HG03159 (cell line): ENCODE data around the gene KCNJ5.

Source experiments
- ATAC-seq: cut with Tn5 transposase; IDR thresholded peaks from one replicate; pipeline ENCODE4 v1.9.1; 2021; ENCODE audit warnings: mild to moderate bottlenecking, moderate library complexity; ENCODE audit not compliant: unreplicated experiment

The KCNJ5 gene

DNA sequence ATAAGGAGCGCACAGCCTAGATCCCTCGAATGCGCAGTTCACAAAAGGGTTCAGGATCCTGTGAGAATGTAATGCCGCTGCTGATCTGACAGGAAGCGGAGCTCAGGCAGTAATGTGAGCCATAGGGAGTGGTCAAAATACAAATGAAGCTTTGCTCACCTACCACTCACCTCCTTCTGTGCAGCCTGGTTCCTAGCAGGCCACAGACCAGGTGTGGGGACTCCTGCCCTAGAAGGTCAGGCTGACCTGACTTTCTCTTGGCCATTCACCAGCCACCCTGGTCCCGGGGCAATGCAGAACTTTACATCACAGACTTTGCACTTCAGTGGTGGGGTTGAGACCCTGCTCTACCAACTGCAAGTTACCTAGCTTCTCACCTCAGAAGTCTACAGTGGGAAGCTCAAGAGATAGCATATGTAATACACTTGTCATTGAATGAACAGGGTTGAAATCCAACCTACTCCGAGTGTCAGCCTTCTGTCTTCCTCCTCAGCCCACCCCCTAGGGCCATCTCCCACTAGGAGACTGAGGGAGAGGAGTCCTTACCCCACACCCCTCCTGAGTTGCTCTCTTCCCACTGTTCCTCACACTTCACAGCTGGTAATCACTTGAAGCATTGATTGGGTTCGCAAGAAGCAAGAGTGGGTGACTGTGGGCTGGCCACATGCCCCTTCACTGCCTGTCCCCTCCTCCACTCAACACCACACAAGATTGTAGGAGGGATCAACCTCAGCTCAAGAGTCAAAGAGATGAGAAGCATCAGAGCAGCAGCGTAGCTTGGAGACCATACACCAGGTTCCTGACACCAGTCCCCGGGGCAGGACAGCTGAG, 22.1 kb upstream of the KCNJ5 start:
- no peak for ATAC-seq

DNA sequence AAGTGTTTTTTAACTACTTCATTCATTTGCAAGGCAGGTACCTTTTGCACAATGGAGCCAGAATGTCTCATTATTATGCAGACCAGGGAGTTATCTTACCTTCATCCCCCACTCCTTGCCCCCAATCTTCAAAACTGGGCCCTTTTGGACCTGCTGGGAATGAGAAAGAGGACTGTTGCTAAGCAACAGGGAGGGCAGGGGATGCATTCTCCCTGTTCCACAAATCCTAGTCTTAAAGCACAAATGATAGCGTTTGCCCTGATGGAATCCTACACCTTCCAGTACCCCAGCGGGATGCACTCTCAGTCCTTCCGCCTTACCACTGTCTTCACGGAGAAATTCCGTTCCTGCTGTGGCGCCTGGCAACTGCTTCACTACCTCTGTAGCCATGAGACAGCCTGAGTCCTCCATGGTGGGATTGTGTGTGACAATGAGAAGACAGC, 20.0 kb upstream of the KCNJ5 start:
- no peak for ATAC-seq

DNA sequence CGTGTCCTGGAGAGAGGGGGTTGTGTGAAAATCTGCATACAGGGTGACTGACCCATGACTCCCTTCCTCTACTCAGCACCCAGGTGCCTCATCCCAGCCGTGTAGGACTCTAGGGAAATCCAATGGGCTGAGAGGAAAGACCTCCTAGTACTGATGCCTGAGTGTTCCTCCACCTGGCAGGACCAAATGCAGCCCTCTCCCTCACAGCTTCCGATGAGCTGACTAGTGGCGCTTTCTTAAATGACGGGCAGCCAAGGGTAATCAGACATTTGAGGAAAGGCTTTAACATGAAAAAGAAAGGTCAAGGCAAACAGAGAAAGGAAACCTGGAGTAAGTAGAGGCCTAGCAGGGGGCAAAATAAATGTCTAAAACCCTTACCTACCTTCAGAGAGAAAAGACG, 19.1 kb upstream of the KCNJ5 start:
- no peak for ATAC-seq

DNA sequence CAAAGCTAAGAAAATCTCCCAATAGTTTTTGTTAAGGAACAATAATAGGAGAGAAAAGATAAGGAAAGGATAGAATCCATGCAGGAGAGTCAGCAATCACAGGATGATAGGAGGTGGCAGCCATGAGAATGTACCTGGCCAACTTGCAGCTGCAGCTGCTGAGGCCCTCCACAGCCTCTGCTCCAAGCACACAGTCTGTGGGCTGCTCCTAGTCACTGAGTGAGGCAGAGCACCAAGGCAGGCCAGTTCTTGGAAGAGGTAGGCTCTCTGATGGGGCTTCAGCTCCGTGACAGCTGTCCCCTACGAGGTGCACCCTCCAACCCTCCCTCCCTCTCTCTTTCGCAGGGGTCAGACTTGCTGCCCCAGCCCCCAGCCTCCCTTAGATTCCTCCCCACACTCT, 18.6 kb upstream of the KCNJ5 start:
- ATAC-seq, result no peak

DNA sequence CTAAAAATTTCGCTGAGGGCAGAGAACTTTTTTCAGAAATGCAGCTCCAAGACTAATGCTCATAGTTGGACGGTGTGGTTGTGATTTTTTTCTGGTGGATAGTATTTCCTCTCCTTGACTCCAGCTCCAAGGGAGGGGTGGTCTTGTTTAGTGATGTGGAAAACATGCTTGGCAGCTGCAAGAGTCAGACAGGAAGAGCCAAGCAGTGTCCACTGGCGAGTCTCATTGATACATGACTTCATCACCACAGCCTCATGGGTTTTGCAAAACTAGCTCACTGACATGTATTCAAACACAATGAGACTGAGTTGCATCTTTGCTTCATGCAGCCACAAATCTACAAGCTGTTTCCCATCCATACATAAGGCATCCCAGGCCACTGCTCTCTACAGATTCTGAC, 16.7 kb upstream of the KCNJ5 start:
- ATAC-seq, result no peak

DNA sequence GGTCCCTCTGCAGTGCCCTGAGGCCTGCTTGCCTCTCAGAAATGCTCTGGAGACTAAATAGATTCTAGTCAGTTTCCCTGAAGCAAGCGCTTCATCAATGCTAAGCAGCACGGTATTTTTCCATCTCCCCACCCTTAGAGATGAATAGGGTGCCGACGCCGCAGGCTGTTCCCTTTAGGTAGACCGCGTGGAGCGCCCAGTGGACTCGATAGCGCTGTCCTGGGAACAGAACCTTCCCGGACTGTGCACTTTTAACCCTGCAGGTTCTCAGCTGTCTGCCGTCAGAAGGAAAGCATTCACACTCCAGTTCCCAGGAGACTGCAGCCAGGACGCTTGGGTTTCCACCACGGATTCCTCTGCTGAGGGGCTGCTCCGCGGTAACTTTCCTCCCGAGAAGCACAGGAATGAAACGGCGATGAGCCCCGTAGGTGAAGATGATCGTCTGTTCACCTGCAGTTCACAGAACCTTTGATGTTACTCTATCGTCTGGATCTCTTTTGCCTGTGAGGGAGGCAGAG, 15.0 kb upstream of the KCNJ5 start:
- no peak for ATAC-seq

DNA sequence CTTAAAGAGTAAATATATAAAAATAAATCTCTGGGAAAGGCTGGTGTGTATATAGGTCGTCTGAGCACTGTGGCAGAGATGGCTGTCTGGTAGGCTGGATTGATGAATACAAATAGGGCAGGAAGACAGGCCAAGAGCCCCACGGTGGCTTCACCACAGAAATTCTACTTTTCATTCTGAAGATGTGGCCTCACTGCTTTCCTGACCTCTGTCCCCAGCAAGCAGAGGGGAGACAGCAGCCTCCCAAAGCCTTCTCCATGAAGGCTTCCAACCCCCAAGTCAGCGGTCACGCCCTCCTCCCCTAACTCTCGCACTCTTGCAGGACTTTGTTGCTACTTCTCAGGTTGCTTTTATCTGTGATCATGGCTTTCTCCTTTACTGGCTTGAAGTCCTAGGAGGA, 13.4 kb upstream of the KCNJ5 start:
- no peak for ATAC-seq

DNA sequence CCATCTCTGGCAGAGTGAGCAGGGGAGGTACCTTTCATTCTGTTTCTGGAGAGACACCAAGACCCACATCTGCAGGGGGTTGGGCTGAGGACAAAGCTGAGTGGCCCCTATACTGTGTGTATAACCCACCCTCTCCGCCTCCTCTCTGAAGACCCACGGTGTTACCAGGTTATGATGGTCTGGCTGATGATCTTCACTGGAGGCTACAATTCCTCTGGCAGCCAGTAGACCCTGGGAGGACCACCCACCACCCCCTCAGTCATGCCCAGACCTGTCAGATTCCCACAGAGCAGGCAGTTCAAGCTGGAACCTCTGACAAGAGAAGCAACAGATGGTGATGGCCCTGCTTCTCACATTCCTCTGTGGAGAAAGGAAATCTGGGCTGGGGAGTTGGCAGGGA, 12.7 kb upstream of the KCNJ5 start:
- ATAC-seq, result no peak

DNA sequence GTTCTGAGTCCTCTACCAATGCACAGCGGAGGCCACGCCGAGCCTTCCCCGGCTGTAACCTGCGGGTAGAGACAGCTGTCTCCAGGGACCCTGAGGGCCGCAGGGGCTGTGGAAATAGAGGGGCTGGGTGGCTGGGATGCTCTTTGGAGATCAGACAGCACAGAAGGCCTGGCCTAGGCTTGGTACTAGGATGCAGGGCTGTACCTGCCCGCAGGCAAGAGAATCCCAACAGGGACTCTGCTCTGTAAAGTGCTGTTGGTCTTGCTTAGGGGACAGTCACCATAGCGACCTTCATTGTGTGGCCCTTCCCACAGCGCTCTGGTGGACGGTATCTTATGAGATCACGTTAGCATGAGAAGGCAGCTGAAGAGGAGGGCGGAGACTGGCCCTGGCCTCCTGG, 11.3 kb upstream of the KCNJ5 start:
- ATAC-seq, result no peak

DNA sequence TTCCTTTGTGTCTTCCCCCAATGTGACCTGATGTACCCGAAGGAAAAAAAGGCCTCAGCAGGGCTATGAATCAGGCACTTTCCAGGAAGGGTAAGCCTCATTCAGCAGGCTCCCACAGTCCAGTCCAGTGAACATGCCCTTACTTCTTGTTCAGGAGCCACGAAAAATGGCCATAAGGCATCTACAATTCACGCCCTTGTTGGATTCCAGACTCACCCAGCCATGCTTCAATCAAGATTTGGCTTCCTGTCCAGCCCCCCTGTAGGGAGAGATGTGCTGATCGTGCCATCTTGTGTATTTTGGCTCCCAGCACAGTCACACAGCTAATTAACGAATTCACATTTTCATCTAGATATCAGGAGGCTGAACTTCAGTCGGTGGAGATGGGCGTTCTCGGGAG, 9.9 kb upstream of the KCNJ5 start:
- no peak for ATAC-seq

DNA sequence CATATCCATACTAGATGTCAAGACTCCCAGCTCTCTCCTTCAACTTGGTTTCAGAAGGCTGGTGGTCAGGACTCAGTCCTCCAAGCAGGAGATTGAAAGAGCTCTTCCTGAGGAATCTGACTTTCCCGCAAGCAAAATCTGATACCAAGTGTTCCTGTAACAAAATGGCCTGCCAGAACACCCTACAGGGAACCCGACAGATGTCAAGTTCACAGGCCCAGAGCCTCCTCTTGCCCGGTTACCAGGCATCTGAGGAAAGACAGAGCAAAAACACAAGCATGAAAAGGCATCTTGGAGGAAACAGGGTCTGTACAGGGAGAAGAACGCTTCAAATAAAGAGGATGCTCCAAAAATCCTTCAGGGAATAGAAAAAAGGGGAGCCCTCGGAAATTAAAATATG, 8.7 kb upstream of the KCNJ5 start:
- no peak for ATAC-seq

DNA sequence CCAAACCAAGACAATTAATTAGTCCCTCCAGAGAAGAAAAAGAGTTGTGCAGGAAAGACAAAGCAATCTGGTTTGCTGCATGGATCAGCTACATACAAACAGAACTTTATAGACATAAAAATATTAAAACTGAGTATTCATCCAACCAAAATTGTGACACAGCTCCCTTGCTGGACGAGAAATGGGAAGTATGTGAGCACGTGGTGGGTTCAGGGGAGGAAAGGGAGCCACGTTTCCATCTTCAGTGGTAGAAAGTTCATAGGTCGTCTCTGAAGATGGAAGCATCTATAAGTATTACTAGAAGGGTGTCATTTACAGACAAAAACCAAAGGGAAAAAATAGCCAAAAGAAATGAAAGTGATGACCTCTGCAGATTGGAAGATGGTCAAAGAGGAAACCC, 7.1 kb upstream of the KCNJ5 start:
- no peak for ATAC-seq

DNA sequence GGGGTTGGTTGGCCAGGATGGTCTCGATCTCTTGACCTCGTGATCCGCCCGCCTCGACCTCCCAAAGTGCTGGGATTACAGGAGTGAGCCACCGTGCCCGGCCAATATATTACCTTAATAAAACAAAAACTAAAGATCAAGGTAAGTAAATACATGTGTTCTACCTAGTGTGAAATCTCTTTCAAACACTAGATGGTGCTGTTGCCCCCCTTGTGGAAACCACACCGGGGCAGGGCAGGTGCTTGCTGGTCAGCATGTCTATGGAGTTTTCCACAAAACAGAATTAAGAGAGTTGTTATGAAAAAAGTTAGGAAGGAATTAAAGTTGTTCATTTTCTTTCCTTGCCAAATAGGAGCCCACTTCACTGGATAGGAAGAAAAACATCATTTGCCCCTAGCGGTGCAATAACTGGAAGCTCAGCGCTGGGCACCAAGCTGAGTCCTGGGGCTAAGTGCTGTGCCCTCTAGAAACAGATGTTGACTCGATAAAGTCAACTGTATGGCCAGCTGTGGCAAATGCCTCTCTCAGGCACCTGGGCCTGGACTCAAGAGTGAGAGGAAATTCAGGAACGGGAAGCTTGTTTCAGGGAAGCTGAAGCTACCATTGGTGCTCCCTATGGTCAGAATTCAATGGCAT, 6.3 kb upstream of the KCNJ5 start:
- peak; percentile 90 for ATAC-seq

DNA sequence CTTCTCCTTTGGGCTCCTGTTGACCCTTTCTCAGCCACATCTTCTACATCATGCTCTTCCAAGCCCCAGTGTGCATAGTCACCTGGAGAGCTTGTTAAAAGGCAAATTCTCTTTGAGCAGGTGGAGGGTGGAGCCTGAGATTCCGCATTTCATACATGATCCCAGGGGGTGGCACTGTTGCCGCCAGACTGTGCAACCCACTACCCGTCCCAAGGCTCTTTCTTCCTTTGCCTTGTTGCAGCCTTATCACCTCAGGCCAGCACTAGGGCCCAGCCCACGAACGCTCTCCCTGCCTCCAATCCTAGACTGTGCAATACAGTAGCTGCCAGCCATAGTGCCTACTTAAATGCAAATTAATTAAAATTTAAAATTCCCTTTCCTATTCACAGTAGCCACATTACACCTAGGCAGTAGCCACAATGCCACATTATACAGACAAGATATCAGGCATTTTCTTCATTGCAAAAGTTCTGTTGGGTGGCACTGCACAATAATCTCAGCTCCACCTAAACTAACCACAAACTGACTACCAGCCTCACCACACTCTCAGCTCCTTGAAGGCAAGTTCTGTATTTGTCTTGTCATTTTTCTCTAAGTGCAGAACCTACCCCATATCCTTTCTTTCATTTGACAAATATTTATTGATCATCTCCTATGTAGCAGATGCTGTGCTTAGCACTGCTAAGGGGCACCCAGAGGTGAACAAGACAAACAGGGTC, 4.6 kb upstream of the KCNJ5 start:
- no peak for ATAC-seq

DNA sequence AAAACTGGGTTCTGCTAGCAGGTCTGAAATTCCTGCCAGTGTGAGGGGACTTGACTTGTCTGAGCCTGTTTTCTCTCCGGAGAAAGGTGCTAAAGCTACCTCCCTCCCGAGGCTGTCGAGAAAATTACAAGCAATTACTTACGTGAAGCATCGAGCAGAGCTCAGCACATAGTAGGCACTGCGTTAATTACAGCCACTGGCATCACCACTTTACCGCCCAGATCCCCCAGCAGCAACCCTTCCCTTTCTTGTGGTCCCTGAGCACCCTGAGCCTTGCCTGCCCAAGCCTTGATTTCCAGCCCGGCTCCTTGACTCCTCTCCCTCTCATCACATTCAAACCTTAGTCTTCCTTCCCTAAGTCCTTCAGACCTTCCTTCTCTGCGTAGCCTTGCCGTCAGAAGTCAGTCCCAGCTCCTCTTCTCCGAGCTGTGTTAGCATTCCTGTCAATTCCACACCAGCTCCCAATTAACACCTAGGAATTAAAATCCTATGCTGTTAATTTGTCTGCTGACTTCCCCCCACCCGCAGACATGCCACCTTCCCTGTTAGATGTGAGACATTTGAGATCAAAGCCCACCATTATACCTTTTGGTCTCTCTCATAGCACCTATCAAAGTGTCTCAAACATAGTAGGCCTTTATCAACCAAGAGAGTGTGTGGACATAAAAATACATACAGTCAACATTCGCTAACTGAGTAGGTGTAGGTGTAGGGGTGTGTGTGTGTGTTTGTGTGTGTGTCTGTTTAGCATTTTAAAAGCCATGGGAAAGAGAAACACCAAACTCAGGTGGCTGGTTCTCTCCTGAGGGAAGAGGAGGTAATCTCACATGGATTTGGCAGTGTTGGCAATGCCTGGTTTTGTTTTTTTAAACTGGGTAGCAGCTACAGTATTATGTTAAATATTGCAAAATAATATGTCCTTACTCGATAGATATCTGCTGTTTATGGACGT, 2.8 kb upstream of the KCNJ5 start:
- ATAC-seq, result no peak

DNA sequence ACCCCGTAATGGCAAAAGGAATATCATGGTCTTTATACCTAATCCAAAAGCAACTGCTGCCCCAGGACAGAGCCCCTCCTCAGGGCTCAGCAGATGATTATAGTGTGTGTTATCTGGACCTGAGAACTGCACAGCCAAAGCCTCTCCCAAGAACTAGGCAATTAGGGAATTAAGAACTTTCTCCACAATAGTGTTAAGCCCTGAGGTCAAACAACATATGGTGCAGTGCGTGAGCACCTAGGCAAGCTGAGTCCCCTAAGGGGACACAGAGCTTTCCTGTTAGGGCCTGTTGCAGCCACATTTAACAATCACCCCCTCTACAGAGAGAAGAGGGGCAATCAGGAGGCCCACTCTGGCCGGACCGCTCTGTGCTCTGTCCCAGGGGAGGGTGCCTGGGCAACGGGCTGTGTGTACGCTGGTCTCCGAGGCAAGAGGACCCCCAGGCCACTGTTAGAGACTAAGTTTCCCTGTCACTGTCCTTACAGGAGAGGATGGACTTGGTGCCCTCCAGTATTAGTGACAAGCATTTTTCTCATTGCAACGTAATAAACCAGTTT, 1.4 kb upstream of the KCNJ5 start:
- ATAC-seq, result no peak

DNA sequence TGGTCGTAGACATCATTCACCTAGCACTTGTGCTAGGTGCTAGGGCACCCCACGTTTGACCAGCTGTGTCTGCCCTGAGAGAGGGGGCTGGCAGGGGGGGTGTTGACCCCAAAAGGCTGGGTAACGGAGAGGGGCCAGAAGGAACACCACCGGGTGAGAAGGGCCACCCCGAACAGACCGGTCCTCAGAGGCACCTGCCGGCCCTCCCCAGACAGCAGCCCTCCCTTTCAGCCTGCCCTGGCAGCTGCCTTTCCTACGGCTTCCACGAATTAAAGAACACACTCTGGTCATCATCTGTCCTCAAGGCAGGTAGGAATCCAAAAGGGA, 977 bp upstream of the KCNJ5 start:
- ATAC-seq, result no peak

DNA sequence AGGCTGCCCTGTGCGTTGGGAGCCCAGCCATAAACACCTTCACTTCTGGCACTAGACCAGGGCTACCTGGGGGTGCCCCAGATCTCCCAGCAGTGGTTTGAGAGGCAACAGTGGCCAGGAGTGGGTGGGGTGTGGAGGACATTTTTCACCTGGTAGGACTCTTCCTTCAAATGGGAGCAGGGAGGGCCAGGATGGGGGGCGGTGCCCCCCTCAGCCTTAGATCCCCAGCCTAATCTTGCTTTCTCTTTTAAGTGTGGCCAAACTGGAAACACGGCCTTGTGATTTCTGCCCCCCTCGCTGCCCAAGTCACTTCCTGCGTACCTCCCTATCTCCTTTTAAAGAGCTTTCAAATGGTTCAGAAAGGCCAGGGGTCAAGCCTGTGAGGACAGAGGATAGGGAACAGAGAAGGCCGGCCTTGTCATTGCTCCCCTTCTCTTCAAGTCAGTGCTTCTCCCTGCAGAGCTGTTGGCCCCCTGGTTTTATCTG, 800 bp downstream of the KCNJ5 start:
- ATAC-seq, result no peak

DNA sequence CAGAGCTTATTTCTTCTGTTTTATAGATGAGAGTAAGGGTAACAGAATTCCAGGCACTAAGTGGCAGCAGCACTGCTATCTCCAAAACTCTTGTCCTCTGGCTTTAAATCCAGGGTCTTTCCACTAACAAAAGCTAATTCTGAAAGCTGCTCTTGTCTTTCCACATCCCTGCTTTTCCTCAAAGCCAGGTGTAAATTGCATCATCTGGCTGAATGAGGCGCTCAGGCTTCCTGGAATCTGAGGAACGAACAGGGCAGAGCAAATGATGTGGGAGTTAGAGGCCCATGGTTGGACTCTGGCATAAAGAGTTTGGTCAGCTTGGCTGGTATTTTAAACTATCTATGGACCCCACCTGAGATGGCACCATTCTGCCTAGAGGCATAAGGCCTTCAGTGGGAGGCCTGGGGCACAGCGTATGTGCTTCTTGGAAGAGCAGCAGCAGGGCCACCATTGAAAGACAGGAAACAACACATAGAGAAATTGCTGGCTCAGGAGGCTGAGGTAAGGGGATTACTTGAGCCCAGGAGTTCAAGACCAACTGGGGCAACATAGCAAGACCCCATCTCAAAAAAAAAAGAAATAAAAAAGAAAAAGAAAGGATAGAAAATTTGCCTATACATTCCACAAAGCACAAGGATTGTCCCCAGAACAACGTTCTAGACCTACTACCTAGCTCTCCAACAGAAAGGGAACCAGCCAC, 1.9 kb downstream of the KCNJ5 start:
- ATAC-seq, result no peak
